Transverse colon (tissue), 4 donors: ENCODE measurements around the gene PRPH. TPM values are rescaled to one million over a fixed set of nuclear protein-coding genes. Genes with fewer than 3 reads are reported as not detected.
A peak's percentile ranks its signal among the peaks of the same experiment; 100 is the strongest.

ENCODE experiments used
- DNase-seq: peaks from one replicate; pipeline ENCODE4 v3.0.0-alpha.2; 2019
- H3K27ac ChIP-seq, 4 donors: fragments of 200-600 bp; sonication (generic); 2 replicates each; pipeline ENCODE4 v1.5.1; 2016 to 2018; ENCODE audit warnings: inconsistent platforms in 4 of 4
- H3K27me3 ChIP-seq: fragments of 200-600 bp; sonication (generic); 2 replicates; pipeline ENCODE4 v1.5.1; 2017; ENCODE audit warnings: inconsistent platforms
- H3K36me3 ChIP-seq, 4 donors: fragments of 200-600 bp; sonication (generic); 2 replicates each; pipeline ENCODE4 v1.5.1; 2017 to 2019; ENCODE audit warnings: inconsistent platforms in 4 of 4
- H3K4me1 ChIP-seq, 4 donors: fragments of 200-600 bp; sonication (generic); 2 replicates each; pipeline ENCODE4 v1.5.1; 2017 to 2020; ENCODE audit warnings: inconsistent platforms in 4 of 4
- H3K4me3 ChIP-seq, 4 donors: fragments of 200-600 bp; sonication (generic); 1 replicate in 1 of 4; 2 replicates in 3 of 4; pipeline versions ENCODE4 v1.5.1 to v1.6.1; 2017 to 2019; ENCODE audit warnings: inconsistent platforms in 4 of 4
- H3K9me3 ChIP-seq, 2 donors: fragments of 200-600 bp; sonication (generic); 2 replicates each; pipeline ENCODE4 v1.5.1; 2017 to 2019; ENCODE audit warnings: inconsistent platforms in 2 of 2
- EP300 ChIP-seq: sonication (generic); formaldehyde crosslinking; IDR thresholded peaks from one replicate; pipeline ENCODE4 v1.6.1; 2017; ENCODE audit warnings: antibody characterized with exemption, low read depth
- POLR2A ChIP-seq: fragments of 450-650 bp; IDR thresholded peaks from one replicate; pipeline ENCODE4 v1.6.1; 2016; ENCODE audit warnings: antibody characterized with exemption, mild to moderate bottlenecking, moderate library complexity
- POLR2AphosphoS5 ChIP-seq, 3 donors: sonication (generic); formaldehyde crosslinking; IDR thresholded peaks; one replicate each; pipeline ENCODE4 v1.6.1; 2016; ENCODE audit warnings: antibody characterized with exemption in 3 of 3
- WGBS, 2 donors: methylation state at CpG; one replicate each; pipeline ENCODE4 v1.1.5; 2018; ENCODE audit warnings: low coverage in 1 of 2; 5-methylcytosine and 5-hydroxymethylcytosine counted together
- in situ Hi-C, 4 donors: fragments of 200-750 bp; cut with MboI; loops; one replicate each; pipeline versions ENCODE4 v1.15.0 to v1.15.1; 2017; ENCODE audit warnings: low sequenced_read_pairs in 3 of 4, low pct_ligation_motif_present in 1 of 4, low pct_unique_long_range_greater_than_20kb in 1 of 4
- intact Hi-C: fragments of 100-400 bp; cut with DNase I; formaldehyde crosslinking; loops from one replicate; pipeline ENCODE4 v1.15.1; 2023; ENCODE audit warnings: low total_unique reads
- total RNA-seq, 4 donors: library from RNA; depleted of rRNA; stranded (reverse); fragments of >200 nt; gene quantifications; one replicate each; pipeline ENCODE4 v1.1.0, GENCODE V29; 2016
- TF ChIP-seq, protein P1 (sequence below), 5 experiments: fragments of 200-600 bp in 3 of 5; fragments of 450-650 bp in 2 of 5; sonication (generic) in 3 of 5; IDR thresholded peaks; 1 replicate in 2 of 5; 2 replicates in 3 of 5; pipeline ENCODE4 v1.5.1; 2016 to 2017; ENCODE audit warnings: antibody characterized with exemption in 5 of 5, inconsistent platforms in 3 of 5, mild to moderate bottlenecking in 2 of 5, moderate library complexity in 1 of 5

The PRPH gene
- total RNA-seq, 4 donors from 2014 or later: 7.9 to 18.7 (median 10.5) TPM

DNA sequence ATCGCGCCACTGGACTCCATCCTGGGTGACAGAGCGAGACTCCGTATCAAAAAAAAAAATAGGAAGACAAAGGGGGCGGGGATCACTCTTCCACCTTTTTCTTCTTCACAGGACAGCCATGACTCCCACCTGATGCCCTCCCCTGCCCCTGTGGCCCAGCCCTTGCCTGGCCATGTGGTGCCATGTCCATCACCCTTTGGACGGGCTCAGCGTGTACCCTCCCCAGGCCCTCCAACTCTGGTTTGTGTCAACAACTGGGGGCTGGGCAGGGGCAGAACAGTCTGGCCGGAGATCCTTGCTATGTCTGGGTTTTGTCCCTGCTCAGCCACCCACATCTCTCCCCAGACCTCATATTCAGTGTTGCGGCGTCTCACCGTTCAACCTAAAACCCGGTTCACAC, 33.9 kb downstream of the PRPH start:
- DNase-seq: no peak
- peaks cover 19% of the 10 kb centered on the region for H3K27me3 ChIP-seq
- in situ Hi-C loops (no loop called here), intact Hi-C loops (no loop called here)
- H3K4me1 ChIP-seq: peaks cover 0 to 15% (median 4%) of the 10 kb centered on the region in 4 donors
- TF ChIP-seq EP300: no peak
- TF ChIP-seq, protein P1, sequence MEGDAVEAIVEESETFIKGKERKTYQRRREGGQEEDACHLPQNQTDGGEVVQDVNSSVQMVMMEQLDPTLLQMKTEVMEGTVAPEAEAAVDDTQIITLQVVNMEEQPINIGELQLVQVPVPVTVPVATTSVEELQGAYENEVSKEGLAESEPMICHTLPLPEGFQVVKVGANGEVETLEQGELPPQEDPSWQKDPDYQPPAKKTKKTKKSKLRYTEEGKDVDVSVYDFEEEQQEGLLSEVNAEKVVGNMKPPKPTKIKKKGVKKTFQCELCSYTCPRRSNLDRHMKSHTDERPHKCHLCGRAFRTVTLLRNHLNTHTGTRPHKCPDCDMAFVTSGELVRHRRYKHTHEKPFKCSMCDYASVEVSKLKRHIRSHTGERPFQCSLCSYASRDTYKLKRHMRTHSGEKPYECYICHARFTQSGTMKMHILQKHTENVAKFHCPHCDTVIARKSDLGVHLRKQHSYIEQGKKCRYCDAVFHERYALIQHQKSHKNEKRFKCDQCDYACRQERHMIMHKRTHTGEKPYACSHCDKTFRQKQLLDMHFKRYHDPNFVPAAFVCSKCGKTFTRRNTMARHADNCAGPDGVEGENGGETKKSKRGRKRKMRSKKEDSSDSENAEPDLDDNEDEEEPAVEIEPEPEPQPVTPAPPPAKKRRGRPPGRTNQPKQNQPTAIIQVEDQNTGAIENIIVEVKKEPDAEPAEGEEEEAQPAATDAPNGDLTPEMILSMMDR (IDR thresholded peaks at IDR 0.05): no peak
- TF ChIP-seq POLR2A: no peak
- TF ChIP-seq POLR2AphosphoS5 (IDR thresholded peaks at IDR 0.05): no peak
- no peak overlapping the region for H3K27ac ChIP-seq
- 93 to 98% methylated on average over 10 to 12 of the region's 12 CpGs for WGBS, 2 donors
- no peaks in the 10 kb centered on the region for H3K36me3 ChIP-seq
- no peaks in the 10 kb centered on the region for H3K9me3 ChIP-seq
- H3K4me3 ChIP-seq: no peak overlapping the region

DNA sequence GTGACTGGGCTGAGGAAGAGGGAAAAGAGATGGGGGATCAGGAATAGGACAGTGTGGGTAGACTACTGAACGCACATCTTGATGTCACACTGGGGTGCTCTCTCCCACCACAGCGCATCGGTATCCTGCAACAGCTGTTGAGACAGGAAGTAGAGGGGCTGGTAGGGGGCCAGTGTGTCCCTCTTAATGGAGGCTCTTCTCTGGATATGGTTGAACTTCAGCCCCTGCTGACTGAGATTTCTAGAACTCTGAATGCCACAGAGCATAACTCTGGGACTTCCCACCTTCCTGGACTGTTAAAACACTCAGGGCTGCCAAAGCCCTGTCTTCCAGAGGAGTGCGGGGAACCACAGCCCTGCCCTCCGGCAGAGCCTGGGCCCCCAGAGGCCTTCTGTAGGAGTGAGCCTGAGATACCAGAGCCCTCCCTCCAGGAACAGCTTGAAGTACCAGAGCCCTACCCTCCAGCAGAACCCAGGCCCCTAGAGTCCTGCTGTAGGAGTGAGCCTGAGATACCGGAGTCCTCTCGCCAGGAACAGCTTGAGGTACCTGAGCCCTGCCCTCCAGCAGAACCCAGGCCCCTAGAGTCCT, 35.2 kb downstream of the PRPH start:
- in situ Hi-C loops (loop anchor here in 1 of 4 donors (10.0 kb wide), 1 partner anchor 45 kb away; no protein-coding TSS in a partner anchor), intact Hi-C loops (no loop called here)
- Histone ChIP-seq H3K27me3 (peaks cover 32% of the 10 kb centered on the region), H3K36me3 (no peaks in the 10 kb centered on the region), H3K27ac (no peak overlapping the region), H3K9me3 (no peaks in the 10 kb centered on the region), H3K4me3 (no peak overlapping the region), H3K4me1 (peaks cover 0 to 10% (median 2%) of the 10 kb centered on the region in 4 donors)
- 92% methylated on average over 7 of the region's 7 CpGs; no CpG with 5 or more reads in 1 of the 2 donors for whole genome bisulfite sequencing, 2 donors
- DNase-seq: no peak
- TF ChIP-seq EP300 (no peak), POLR2A (no peak), POLR2AphosphoS5 (IDR thresholded peaks at IDR 0.05) (no peak)
- TF ChIP-seq, protein P1 (IDR thresholded peaks at IDR 0.05): no peak

DNA sequence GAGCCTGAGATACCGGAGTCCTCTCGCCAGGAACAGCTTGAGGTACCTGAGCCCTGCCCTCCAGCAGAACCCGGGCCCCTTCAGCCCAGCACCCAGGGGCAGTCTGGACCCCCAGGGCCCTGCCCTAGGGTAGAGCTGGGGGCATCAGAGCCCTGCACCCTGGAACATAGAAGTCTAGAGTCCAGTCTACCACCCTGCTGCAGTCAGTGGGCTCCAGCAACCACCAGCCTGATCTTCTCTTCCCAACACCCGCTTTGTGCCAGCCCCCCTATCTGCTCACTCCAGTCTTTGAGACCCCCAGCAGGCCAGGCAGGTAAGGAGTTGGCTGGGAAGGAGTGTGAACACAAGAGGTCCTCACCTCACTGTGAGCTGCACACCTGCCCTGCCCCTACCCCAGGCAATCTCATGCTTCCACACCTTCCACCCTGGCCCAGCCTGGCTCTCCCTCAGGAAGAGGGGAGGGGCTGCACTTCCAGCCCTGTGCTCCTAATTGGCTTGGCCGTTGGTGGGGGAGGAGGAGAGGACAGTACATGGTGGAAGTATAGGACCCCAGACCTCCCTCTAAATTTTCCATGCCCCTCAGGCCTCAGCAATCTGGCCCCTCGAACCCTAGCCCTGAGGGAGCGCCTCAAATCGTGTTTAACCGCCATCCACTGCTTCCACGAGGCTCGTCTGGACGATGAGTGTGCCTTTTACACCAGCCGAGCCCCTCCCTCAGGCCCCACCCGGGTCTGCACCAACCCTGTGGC, 35.9 kb downstream of the PRPH start:
- 73% methylated on average over 14 of the region's 14 CpGs; no CpG with 5 or more reads in 1 of the 2 donors for WGBS, 2 donors
- Histone ChIP-seq H3K27ac (no peak overlapping the region), H3K36me3 (no peaks in the 10 kb centered on the region), H3K4me1 (peaks cover 0 to 10% (median 2%) of the 10 kb centered on the region in 4 donors), H3K9me3 (no peaks in the 10 kb centered on the region), H3K27me3 (peaks cover 38% of the 10 kb centered on the region), H3K4me3 (no peak overlapping the region)
- no peak for TF ChIP-seq POLR2A
- no peak for TF ChIP-seq EP300
- TF ChIP-seq, protein P1 (IDR thresholded peaks at IDR 0.05): no peak
- TF ChIP-seq POLR2AphosphoS5 (IDR thresholded peaks at IDR 0.05): no peak
- in situ Hi-C loops (loop anchor here in 1 of 4 donors (10.0 kb wide), 1 partner anchor 46 kb away; no protein-coding TSS in a partner anchor), intact Hi-C loops (no loop called here)
- DNase-seq: no peak

DNA sequence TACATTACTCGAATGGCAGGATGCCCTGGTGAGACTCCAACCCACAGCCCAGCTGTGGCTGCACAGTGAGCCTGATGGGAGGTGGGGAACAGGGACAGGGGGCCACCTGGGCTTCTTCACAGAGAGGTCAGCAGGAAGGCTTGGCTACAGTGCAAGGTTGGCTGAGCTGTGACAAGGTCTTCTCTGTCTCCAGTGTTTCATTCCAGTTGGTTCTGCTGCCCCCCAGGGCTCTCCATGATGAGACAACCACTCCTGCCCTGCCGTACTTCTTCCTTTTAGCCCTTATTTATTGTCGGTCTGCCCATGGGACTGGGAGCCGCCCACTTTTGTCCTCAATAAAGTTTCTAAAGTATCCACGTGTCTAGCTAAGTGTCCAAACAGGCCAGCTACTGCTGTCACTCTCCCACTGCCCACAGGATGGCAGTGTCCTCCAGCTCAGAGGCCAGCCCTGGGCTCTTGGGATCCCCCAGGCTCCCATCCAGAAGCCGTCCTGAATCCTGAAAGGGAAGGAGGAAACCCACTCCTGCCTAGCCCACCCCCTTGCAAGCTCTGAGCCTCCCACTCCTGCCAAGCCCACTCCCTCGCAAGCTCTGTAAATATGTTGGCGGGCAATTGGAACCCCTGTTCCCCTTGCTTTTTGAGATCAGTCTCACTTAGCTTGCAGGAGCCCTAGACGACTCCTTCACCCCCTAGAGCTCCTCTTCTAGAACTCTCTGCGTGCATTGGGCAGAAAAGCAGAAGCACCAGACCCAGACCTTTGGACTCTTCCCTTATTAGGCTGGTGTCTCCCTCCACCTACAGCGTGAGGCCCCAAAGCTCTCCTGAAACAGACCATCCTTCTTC, 36.7 kb downstream of the PRPH start:
- WGBS, 2 donors: 26 to 39% methylated on average over 5 to 11 of the region's 11 CpGs
- in situ Hi-C loops: loop anchor here in 1 of 4 donors (10.0 kb wide), 1 partner anchor 47 kb away; no protein-coding TSS in a partner anchor
- intact Hi-C loops: no loop called here
- Histone ChIP-seq H3K4me3 (no peak overlapping the region), H3K27ac (no peak overlapping the region), H3K27me3 (peaks cover 46% of the 10 kb centered on the region), H3K36me3 (no peaks in the 10 kb centered on the region), H3K4me1 (peaks cover 0 to 15% (median 8%) of the 10 kb centered on the region in 4 donors), H3K9me3 (no peaks in the 10 kb centered on the region)
- DNase-seq: peak; percentile 72
- TF ChIP-seq EP300: no peak
- TF ChIP-seq, protein P1 (IDR thresholded peaks at IDR 0.05): peak; percentile 68 to 84 (median 79)
